Stimulated activated CD4-positive, alpha-beta T cell treated with anti-CD3 and anti-CD28 coated beads, Interleukin-12 subunit alpha, Interleukin-12 subunit beta, amount 100 ng/mL, for 48 hours (primary cell): ENCODE data around the gene WDR37.

Source experiments
- DNase-seq, 3 donors: peaks; one replicate each; pipeline ENCODE4 v3.0.0-alpha.2; 2020; ENCODE audit warnings: low read depth in 2 of 3, low spot score in 1 of 3

Gene WDR37

GRCh38 chr10:1068380-1069361 is 12.5 kb downstream of the WDR37 start:
- no peak for DNase-seq

DNA sequence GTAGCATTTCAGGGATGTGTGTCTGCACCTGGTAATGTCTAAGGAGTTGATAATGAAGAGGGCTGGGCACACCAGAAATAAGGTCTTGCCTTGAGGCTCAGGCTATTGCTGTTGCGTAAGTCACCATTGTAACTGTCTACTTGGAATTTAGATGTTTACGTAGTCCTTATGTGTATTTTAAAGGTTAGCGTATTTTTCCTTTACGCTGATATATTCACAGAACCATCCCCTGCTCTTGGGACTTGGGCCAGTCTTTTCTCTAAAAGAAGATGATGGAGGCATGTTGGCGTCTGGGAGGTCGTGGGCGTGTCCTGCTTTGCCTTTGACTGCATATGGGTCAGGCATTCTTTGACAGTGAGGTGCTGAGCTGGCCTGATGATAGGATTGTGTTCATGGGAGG is 14.7 kb downstream of the WDR37 start:
- no peak for DNase-seq

DNA sequence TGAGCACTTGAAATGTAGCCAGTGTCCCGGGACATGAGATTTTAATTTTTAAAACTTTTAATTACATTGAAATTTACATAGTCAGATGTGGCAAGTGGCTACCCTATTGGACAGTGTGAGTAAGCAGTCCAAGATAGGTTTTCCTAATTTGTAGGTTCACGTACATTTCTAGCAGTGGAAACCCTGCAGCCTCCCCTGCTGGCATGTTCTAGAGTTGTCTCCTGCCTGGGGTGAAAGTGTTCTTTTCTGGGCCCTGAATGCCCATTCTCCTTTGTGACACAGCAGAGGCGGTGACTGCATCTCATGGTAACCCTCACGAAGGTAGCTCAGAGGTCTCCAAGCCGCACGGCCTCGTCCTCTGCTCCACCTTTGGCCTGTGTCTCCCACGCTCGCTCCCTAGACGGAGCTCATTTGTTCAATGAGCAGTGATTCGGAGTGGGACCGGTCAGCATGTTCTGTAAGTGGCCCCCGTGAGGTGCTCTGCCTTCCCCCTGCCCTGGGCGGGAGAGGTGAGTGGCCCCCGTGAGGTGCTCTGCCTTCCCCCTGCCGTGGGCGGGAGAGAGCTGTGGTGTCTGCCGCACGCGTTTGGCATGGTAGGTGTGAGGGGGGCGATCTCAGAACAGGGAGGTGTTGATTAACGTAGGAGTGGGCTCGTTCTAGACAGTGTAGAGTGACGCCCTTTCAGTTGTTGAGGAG is 18.0 kb downstream of the WDR37 start:
- DNase-seq: no peak

- DNase-seq: no peak
Measured at GRCh38 chr10:1074748-1075308, 18.6 kb downstream of the WDR37 start.

- DNase-seq: no peak
Measured at GRCh38 chr10:1078668-1079067, 22.5 kb downstream of the WDR37 start.

- no peak for DNase-seq
Measured at GRCh38 chr10:1083581-1083980, 27.4 kb downstream of the WDR37 start.

GRCh38 chr10:1084011-1084950 is 28.1 kb downstream of the WDR37 start:
- DNase-seq: no peak

DNA sequence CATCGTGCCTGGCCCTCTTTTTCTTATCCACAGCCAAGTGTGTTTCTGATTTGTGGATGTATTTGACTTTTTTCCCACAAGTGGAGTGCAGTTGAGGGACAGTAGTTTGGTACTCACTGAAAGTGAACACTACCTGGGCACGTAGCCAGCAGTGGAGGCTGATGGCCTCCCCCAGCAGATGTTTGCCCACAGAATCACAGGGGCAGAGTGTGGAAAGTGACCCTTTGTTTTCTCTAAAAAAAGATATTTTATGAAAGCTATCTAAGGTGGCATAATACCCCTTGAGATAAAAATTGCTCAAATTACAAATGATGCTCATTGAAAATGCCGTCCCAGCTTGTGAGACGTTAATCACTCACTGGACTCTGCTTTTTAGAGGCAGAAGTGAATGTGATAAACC is 29.1 kb downstream of the WDR37 start:
- DNase-seq: no peak

- no peak for DNase-seq
Measured at GRCh38 chr10:1086787-1087186, 30.6 kb downstream of the WDR37 start.

DNA sequence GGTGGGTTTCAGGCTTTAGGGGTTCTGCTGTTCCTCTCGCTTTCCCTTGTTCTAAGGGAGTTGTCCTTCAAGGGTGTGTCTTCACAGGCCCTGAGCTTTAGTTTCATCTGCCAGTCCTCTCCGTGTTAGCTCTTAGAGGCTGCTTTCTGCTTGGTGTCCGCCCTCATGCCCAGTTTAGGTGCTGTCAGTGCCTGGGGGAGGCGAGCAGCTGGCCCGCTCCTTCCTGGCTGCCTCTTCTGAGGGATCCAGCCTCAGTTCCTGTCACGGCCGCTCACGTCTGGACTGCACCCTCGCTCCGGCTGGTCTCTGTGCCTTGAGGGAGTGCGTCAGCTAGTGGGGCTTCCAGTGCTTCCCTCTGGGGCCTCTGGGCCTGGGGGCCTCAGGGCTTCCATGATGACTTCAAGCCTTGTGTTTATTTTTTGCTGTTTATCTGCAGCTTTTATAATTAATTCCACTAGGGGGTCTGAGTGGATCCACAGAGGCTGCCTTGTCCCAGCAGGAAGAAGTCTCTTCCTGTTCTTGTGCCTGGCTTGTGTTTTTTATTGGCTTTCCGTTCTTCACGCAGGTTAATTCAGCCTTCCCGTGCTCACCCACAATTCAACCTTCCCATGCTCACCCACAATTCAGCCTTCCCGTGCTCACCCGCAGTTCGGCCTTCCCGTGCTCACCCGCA is 33.0 kb downstream of the WDR37 start:
- DNase-seq: no peak

GRCh38 chr10:1090696-1091095 is 34.5 kb downstream of the WDR37 start:
- no peak for DNase-seq

DNA sequence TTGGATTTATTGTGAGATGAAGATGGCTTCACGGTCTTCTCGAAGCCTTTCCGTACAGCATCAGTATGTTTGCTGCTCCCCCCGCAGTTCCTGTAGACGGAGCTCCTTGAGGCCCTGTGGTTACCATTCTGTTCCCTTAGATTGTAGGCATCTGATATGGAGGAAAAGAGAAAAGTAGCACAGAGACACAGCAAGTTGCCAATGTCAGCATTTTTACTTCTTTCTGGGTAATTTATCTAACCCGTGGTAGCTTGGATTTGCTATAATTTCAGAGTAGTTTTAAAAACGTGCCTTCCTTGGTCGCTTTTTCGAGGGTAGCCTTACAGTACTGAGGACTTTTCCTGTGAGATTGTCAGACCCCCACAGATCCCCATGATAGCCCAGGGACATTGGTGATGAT is 37.5 kb downstream of the WDR37 start:
- DNase-seq: no peak

DNA sequence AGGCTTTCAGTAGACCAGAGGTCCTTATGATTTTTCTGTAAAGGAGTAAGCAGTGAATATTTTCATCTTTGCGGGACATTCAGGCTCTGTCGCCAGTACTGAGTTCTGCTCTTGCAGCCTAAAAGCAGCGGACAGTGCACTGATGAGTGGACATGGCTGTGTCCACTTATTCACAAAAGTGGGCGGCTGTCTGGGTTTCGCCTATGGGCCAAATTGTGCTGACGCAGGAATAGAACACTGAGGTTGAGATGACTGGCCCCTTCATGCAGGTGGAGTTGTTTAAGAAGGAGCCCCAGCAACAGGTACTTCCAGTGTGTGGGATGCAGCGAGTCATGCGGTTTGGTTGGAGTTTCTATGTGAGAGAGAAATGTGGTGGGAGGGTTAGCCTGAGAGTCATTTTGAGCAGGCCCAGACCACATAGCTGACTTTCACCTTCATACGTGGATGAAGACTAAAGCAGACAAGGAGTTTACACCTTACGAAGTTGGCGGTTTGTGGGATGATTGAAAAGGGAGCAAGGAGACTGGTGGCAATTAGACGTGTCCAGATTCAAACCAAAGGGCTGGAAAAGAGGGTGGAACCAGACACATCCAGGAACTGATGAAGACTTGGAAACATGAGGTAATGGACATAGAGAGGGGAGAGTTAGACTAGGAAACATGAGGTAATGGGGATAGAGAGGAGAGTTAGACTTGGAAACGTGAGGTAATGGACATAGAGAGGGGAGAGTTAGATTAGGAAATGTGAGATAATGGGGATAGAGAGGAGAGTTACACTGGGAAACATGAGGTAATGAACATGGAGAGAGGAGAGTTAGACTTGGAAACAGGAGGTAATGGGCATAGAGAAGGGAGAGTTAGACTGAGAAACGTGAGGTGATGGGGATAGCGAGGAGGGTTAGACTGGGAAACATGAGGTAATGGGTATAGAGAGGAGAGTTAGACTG is 38.2 kb downstream of the WDR37 start:
- DNase-seq: peak; percentile 68 to 75 (median 69)

- no peak for DNase-seq
Measured at GRCh38 chr10:1095498-1095897, 39.3 kb downstream of the WDR37 start.

DNA sequence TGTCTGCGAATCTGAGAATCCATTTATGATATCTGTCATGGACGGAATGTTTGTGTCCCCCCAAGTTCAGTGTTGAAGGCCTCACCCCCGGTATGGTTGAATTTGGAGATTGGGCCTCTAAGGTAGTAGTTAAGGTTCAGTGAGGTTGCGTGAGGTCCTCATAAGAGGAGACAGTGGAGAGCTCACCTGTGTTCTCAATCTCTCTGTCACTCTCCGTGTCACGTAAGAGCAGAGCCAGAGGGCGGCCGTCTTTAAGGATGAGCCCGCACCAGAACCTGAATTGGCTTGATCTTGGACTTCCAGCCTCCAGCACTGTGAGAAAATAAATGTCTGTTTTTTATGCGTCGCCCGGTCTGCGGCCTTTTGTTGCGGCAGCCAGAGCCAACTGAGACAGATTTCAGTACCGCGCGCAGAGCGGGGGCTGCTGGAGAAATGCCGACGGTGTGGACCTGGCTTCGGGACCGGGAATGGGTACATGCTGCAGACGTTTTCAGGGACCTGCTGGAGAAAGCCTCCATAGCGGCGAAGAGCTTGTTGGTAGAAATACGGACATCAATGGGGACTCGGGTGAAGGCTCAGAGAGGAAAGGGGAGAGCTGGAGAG is 40.2 kb downstream of the WDR37 start:
- DNase-seq: no peak

DNA sequence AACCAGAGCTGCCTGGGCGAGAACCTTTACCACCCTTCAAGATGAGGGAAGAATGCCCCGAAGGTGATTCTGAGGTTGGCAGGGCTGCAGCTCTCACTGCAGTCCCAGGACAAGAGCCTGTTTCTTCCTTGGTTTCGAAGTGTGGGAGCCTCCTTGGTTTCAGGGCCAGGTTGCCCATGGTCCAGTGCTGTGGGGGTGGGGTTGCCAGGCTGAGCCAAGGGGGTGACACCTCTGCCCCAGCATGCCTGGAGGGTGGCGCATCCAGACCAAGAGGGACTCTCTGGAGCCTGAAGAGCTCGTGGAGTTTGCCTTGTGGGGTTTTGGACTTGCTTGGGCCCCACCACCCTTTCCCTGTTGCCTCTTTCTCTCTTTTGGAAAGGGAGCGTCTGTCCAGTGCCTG is 41.3 kb downstream of the WDR37 start:
- DNase-seq: no peak

DNA sequence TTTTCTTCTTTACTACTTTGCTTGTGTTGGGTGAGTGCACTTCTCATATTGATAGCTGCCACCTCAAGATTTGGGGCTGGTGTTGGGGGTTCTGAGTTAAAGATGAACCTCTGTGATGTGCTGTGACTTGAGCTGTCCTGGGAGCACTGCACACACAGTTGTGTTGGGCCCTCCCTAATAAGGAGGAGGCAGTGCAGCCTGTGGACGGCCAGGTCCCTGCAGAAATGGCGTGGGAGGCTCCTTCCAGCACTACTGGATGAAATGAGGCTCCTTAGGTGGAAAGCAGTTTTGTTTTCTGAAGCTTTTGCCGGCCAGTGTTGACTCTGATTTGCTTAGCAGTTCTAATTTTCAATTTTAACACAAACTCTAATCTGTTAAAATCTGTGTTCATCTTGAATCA is 44.0 kb downstream of the WDR37 start:
- DNase-seq: no peak

- DNase-seq: no peak
Measured at GRCh38 chr10:1100691-1101368, 44.6 kb downstream of the WDR37 start.
